HG03064 (cell line): ENCODE results near the gene HES5.

Experiments used
- ATAC-seq: cut with Tn5 transposase; IDR thresholded peaks from one replicate; pipeline ENCODE4 v1.9.1; 2021; ENCODE audit warnings: low read depth; ENCODE audit not compliant: unreplicated experiment

Gene HES5

GRCh38 chr1:2483026-2483425 is 47.0 kb downstream of the HES5 start:
- ATAC-seq, result no peak

GRCh38 chr1:2482588-2482987 is 47.5 kb downstream of the HES5 start:
- ATAC-seq, result no peak

GRCh38 chr1:2481885-2482284 is 48.2 kb downstream of the HES5 start:
- no peak for ATAC-seq

- no peak for ATAC-seq
Observed at GRCh38 chr1:2480986-2481364, 49.1 kb downstream of the HES5 start.

- no peak for ATAC-seq
Observed at GRCh38 chr1:2480236-2480985, 49.7 kb downstream of the HES5 start.

GRCh38 chr1:2479618-2480017 is 50.4 kb downstream of the HES5 start:
- ATAC-seq, result no peak

- no peak for ATAC-seq
Observed at GRCh38 chr1:2479186-2479585, 50.9 kb downstream of the HES5 start.
